IMR-90 (cell line): ENCODE measurements around the gene C1QL2. TPM values are rescaled to one million over a fixed set of nuclear protein-coding genes. Genes with fewer than 3 reads are reported as not detected.

Experiments
- ATAC-seq: fragments of 200-7000 bp; cut with Tn5 transposase; 2 replicates; pipeline ENCODE4 v1.9.1; 2020; ENCODE audit warnings: low read depth, mild to moderate bottlenecking, moderate library complexity
- BruUV-seq: library from RNA; stranded (reverse); fragments of 400-500 nt; replicated peaks from 2 replicates; lab custom pipeline; 2021; lab: Mats Ljungman, UMichigan
- CTCF ChIA-PET: fragments of 300-600 bp; formaldehyde crosslinking; extraction: SDS; loops from one replicate; lab custom pipeline; 2021; ENCODE audit warnings: antibody characterized with exemption; lab: Yijun Ruan, JAX
- POLR2A ChIA-PET: fragments of 300-600 bp; sonication (Branson Sonifier 250); formaldehyde crosslinking; loops from one replicate; lab custom pipeline; 2022; ENCODE audit warnings: antibody characterized with exemption; ENCODE audit not compliant: unreplicated experiment; lab: Charles Lee
- DNase-seq: peaks from one replicate; pipeline ENCODE4 v3.0.0; 2013
- H2AFZ ChIP-seq: replicated peaks from 2 replicates; pipeline ENCODE3; 2013; ENCODE audit warnings: low read length, mild to moderate bottlenecking; ENCODE audit not compliant: poor library complexity
- H2AK5ac ChIP-seq: 2 replicates; pipeline ENCODE4 v1.6.1; 2013; ENCODE audit warnings: low read depth, low read length, inconsistent platforms
- H2AK9ac ChIP-seq: replicated peaks from 2 replicates; pipeline ENCODE3; 2013; ENCODE audit warnings: mild to moderate bottlenecking, low read depth, low read length, moderate library complexity; ENCODE audit not compliant: poor library complexity
- H2BK120ac ChIP-seq: 2 replicates; pipeline ENCODE4 v1.6.1; 2013; ENCODE audit warnings: low read depth, low read length, inconsistent platforms
- H2BK15ac ChIP-seq: 3 replicates; pipeline ENCODE4 v1.6.1; 2013; ENCODE audit warnings: low read depth, low read length, inconsistent platforms
- H2BK20ac ChIP-seq: 2 replicates; pipeline ENCODE4 v1.6.1; 2013; ENCODE audit warnings: low read depth, mild to moderate bottlenecking, inconsistent platforms, low read length, moderate library complexity
- H2BK5ac ChIP-seq: 2 replicates; pipeline ENCODE4 v1.6.1; 2013; ENCODE audit warnings: mild to moderate bottlenecking, low read depth, low read length, inconsistent platforms; ENCODE audit not compliant: poor library complexity, severe bottlenecking
- H3K14ac ChIP-seq: replicated peaks from 2 replicates; pipeline ENCODE4 v1.6.1; 2013; ENCODE audit warnings: low read depth, low read length, inconsistent platforms
- H3K18ac ChIP-seq: 2 replicates; pipeline ENCODE4 v1.6.1; 2013; ENCODE audit warnings: low read depth, low read length, control low read depth
- H3K23ac ChIP-seq: 2 replicates; pipeline ENCODE4 v1.6.1; 2013; ENCODE audit warnings: low read depth, low read length, inconsistent platforms
- H3K27ac ChIP-seq: 2 replicates; pipeline ENCODE4 v1.5.1; 2013; ENCODE audit warnings: mild to moderate bottlenecking, control low read depth, low read length; ENCODE audit not compliant: insufficient read depth
- H3K27me3 ChIP-seq: 2 replicates; pipeline ENCODE4 v1.6.1; 2013; ENCODE audit warnings: low read length; ENCODE audit not compliant: control insufficient read depth, insufficient read depth
- H3K36me3 ChIP-seq: 2 replicates; pipeline ENCODE4 v1.6.1; 2013; ENCODE audit warnings: low read length, mixed read lengths; ENCODE audit not compliant: control insufficient read depth, insufficient read depth
- H3K4ac ChIP-seq: 2 replicates; pipeline ENCODE4 v1.6.1; 2013; ENCODE audit warnings: low read depth, low read length, inconsistent platforms
- H3K4me1 ChIP-seq: 2 replicates; pipeline ENCODE4 v1.6.1; 2013; ENCODE audit warnings: low read length, mixed read lengths; ENCODE audit not compliant: control insufficient read depth, insufficient read depth
- H3K4me2 ChIP-seq: 2 replicates; pipeline ENCODE4 v1.6.1; 2013; ENCODE audit warnings: low read depth, mild to moderate bottlenecking, control low read depth, low read length, moderate library complexity
- H3K4me3 ChIP-seq: 2 replicates; pipeline ENCODE4 v1.5.1; 2013; ENCODE audit warnings: low read depth, mild to moderate bottlenecking, control low read depth, low read length, moderate library complexity; ENCODE audit not compliant: insufficient read depth
- H3K56ac ChIP-seq: 2 replicates; pipeline ENCODE4 v1.6.1; 2013; ENCODE audit warnings: low read length, inconsistent platforms; ENCODE audit not compliant: insufficient read depth; ENCODE audit errors: extremely low read depth
- H3K79me1 ChIP-seq, 2 experiments: 2 replicates each; pipeline ENCODE4 v1.6.1; 2013; ENCODE audit warnings: low read length in 2 of 2, inconsistent platforms in 1 of 2, low read depth in 1 of 2
- H3K9ac ChIP-seq: 2 replicates; pipeline ENCODE4 v1.6.1; 2013; ENCODE audit warnings: low read depth, low read length, control low read depth
- H3K9me1 ChIP-seq: 2 replicates; pipeline ENCODE4 v1.6.1; 2013; ENCODE audit warnings: low read length, inconsistent platforms; ENCODE audit not compliant: insufficient read depth
- H3K9me3 ChIP-seq: 2 replicates; pipeline ENCODE4 v1.6.1; 2013; ENCODE audit warnings: low read length; ENCODE audit not compliant: control insufficient read depth, insufficient read depth
- H4K20me1 ChIP-seq: 2 replicates; pipeline ENCODE4 v1.6.1; 2013; ENCODE audit warnings: low read length, inconsistent platforms; ENCODE audit not compliant: insufficient read depth
- H4K5ac ChIP-seq: 2 replicates; pipeline ENCODE4 v1.6.1; 2013; ENCODE audit warnings: mild to moderate bottlenecking, low read depth, low read length, control low read depth
- H4K8ac ChIP-seq, 2 experiments: 2 replicates each; pipeline ENCODE4 v1.6.1; 2013; ENCODE audit warnings: low read depth in 2 of 2, low read length in 2 of 2, control low read depth in 1 of 2, inconsistent platforms in 1 of 2
- H4K91ac ChIP-seq: 2 replicates; pipeline ENCODE4 v1.6.1; 2013; ENCODE audit warnings: low read depth, low read length, inconsistent platforms; ENCODE audit not compliant: insufficient read depth
- BHLHE40 ChIP-seq: fragments of 150-350 bp; IDR thresholded peaks from 2 replicates; pipeline ENCODE4 v1.6.1; 2016; ENCODE audit warnings: mild to moderate bottlenecking, low read depth, low read length
- CEBPB ChIP-seq: IDR thresholded peaks from 2 replicates; pipeline ENCODE4 v1.6.1; 2012; ENCODE audit warnings: low read depth, low read length, improper control_type of control experiment
- CHD1 ChIP-seq: IDR thresholded peaks from 2 replicates; pipeline ENCODE4 v1.6.1; 2012; ENCODE audit warnings: low read depth, low read length, improper control_type of control experiment
- MAZ ChIP-seq: IDR thresholded peaks from 2 replicates; pipeline ENCODE4 v1.6.1; 2012; ENCODE audit warnings: low read depth, mild to moderate bottlenecking, low read length, improper control_type of control experiment, moderate library complexity, borderline replicate concordance
- MXI1 ChIP-seq: IDR thresholded peaks from 2 replicates; pipeline ENCODE4 v1.6.1; 2012; ENCODE audit warnings: low read depth, mild to moderate bottlenecking, low read length, moderate library complexity, borderline replicate concordance
- NFE2L2 ChIP-seq: fragments of 150-350 bp; IDR thresholded peaks from 2 replicates; pipeline ENCODE4 v1.6.1; 2016; ENCODE audit warnings: low read depth, mild to moderate bottlenecking, low read length
- POLR2A ChIP-seq: IDR thresholded peaks from 2 replicates; pipeline ENCODE4 v1.6.1; 2012; ENCODE audit warnings: mild to moderate bottlenecking, low read depth, low read length
- RCOR1 ChIP-seq: IDR thresholded peaks from 2 replicates; pipeline ENCODE4 v1.6.1; 2012; ENCODE audit warnings: mild to moderate bottlenecking, low read length, improper control_type of control experiment; ENCODE audit not compliant: insufficient replicate concordance
- SMC3 ChIP-seq: fragments of 150-350 bp; IDR thresholded peaks from 2 replicates; pipeline ENCODE4 v1.6.1; 2016; ENCODE audit warnings: low read depth, mild to moderate bottlenecking, antibody characterized with exemption, low read length, moderate library complexity
- USF2 ChIP-seq: fragments of 150-350 bp; IDR thresholded peaks from 2 replicates; pipeline ENCODE4 v1.6.1; 2017; ENCODE audit warnings: mild to moderate bottlenecking, antibody characterized with exemption, low read length, low read depth
- WGBS, 2 experiments: methylation state at CpG; one replicate each; pipeline versions ENCODE4 v1.1.5 to v1.1.7; 2013; ENCODE audit warnings: missing lambda C conversion rate in 2 of 2; ENCODE audit not compliant: insufficient read length in 1 of 2; ENCODE audit errors: extremely low coverage in 2 of 2; 5-methylcytosine and 5-hydroxymethylcytosine counted together
- dilution Hi-C: fragments of 300-500 bp; cut with HindIII; formaldehyde crosslinking; loops from one replicate; pipeline ENCODE4 v1.14.3; 2018; ENCODE audit warnings: low sequenced_read_pairs; ENCODE audit not compliant: unreplicated experiment
- in situ Hi-C: fragments of 300-500 bp; cut with MboI; formaldehyde crosslinking; loops from 3 replicates; pipeline ENCODE4 v1.14.3; 2019; ENCODE audit warnings: low sequenced_read_pairs, inconsistent platforms, mixed read lengths
- intact Hi-C: fragments of 100-400 bp; cut with micrococcal nuclease; formaldehyde crosslinking; loops from 2 replicates; pipeline ENCODE4 v1.10.0; 2022
- polyA plus RNA-seq, 3 experiments: library from polyadenylated mRNA; depleted of rRNA; stranded (reverse); fragments of >200 nt; gene quantifications; 2 replicates each; pipeline ENCODE4 v1.2.3, GENCODE V29; 2012; ENCODE audit warnings: low replicate concordance in 1 of 3
- total RNA-seq: library from RNA; depleted of rRNA; stranded (reverse); fragments of >200 nt; gene quantifications from 2 replicates; pipeline ENCODE4 v1.2.3, GENCODE V29; 2012

Gene C1QL2
- total and polyA plus RNA-seq, 2 of the 4 experiments (the other 2 are of a cell fraction): not detected

GRCh38 chr2:119181791-119182445, 23.4 kb upstream of the C1QL2 start:
- H2AFZ ChIP-seq: no peak overlapping the region
- H3K9me1 ChIP-seq: no peaks in the 10 kb centered on the region
- H3K23ac ChIP-seq: no peak overlapping the region
- in situ Hi-C loops (no loop called here), dilution Hi-C loops (no loop called here), intact Hi-C loops (no loop called here)
- H3K4me2 ChIP-seq: no peak overlapping the region
- H3K27ac ChIP-seq: no peak overlapping the region
- no peak overlapping the region for H2BK5ac ChIP-seq
- no peak overlapping the region for H3K4me3 ChIP-seq
- H3K79me1 ChIP-seq: no peaks in the 10 kb centered on the region
- DNase-seq (no peak), ATAC-seq (no peak)
- no peak overlapping the region for H2BK20ac ChIP-seq
- BruUV-seq: no TSS peak
- no peaks in the 10 kb centered on the region for H4K20me1 ChIP-seq
- no peak overlapping the region for H4K91ac ChIP-seq
- H3K9ac ChIP-seq: no peak overlapping the region
- no peak overlapping the region for H3K56ac ChIP-seq
- no peaks in the 10 kb centered on the region for H3K4me1 ChIP-seq
- POLR2A ChIA-PET: no interaction called here
- no peak overlapping the region for H3K18ac ChIP-seq
- no peak overlapping the region for H3K4ac ChIP-seq
- H2BK120ac ChIP-seq: no peak overlapping the region
- 77% methylated on average over 5 of the region's 13 CpGs; no CpG with 5 or more reads in 1 of the 2 experiments for WGBS, 2 experiments
- H3K14ac ChIP-seq: no peak overlapping the region
- TF ChIP-seq MAZ (no peak), CHD1 (no peak), USF2 (no peak), MXI1 (no peak), BHLHE40 (no peak), RCOR1 (no peak), NFE2L2 (no peak), CEBPB (no peak), POLR2A (no peak), SMC3 (no peak)
- CTCF ChIA-PET: no interaction called here
- H4K5ac ChIP-seq: no peak overlapping the region
- H3K27me3 ChIP-seq: peaks cover 1% of the 10 kb centered on the region; the same call in 1 of the 2 replicates
- peak overlapping the region; percentile 28 for H2AK9ac ChIP-seq
- H2AK5ac ChIP-seq: no peak overlapping the region
- H4K8ac ChIP-seq: no peak overlapping the region
- H3K36me3 ChIP-seq: no peaks in the 10 kb centered on the region
- no peak overlapping the region for H2BK15ac ChIP-seq
- no peaks in the 10 kb centered on the region for H3K9me3 ChIP-seq
